A673 (cell line): ENCODE results near the gene EVX2. TPM values are rescaled to one million over a fixed set of nuclear protein-coding genes. Genes with fewer than 3 reads are reported as not detected.

Experiments used
- BruUV-seq: library from RNA; stranded (reverse); fragments of 400-500 nt; replicated peaks from 2 replicates; lab custom pipeline; 2021; lab: Mats Ljungman, UMichigan
- CTCF ChIA-PET: fragments of 300-600 bp; sonication (Branson Sonifier 250); formaldehyde crosslinking; loops from one replicate; lab custom pipeline; 2022; ENCODE audit warnings: antibody characterized with exemption; lab: Charles Lee
- POLR2A ChIA-PET: fragments of 300-600 bp; sonication (Branson Sonifier 250); formaldehyde crosslinking; loops from one replicate; lab custom pipeline; 2022; ENCODE audit warnings: antibody characterized with exemption; ENCODE audit not compliant: low non-redundant PET; lab: Charles Lee
- DNase-seq: peaks from one replicate; pipeline ENCODE4 v3.0.0-alpha.2; 2015; ENCODE audit warnings: low spot score
- H3K27ac ChIP-seq: fragments of 200-600 bp; sonication (generic); 2 replicates; pipeline ENCODE4 v1.5.1; 2016; ENCODE audit warnings: mixed run types, low read depth, mild to moderate bottlenecking, mixed read lengths, antibody characterized with exemption, low read length; ENCODE audit not compliant: poor library complexity, severe bottlenecking
- H3K27me3 ChIP-seq: fragments of 200-600 bp; sonication (generic); replicated peaks from 2 replicates; pipeline ENCODE4 v1.6.1; 2017; ENCODE audit warnings: mixed run types, low read depth, mild to moderate bottlenecking, mixed read lengths, antibody characterized with exemption, low read length; ENCODE audit not compliant: insufficient read depth, poor library complexity
- H3K36me3 ChIP-seq: fragments of 200-600 bp; sonication (generic); 2 replicates; pipeline ENCODE4 v1.6.1; 2016; ENCODE audit warnings: mixed run types, mild to moderate bottlenecking, mixed read lengths, antibody characterized with exemption, low read length; ENCODE audit not compliant: insufficient read depth, poor library complexity, severe bottlenecking
- H3K4me1 ChIP-seq: fragments of 200-600 bp; sonication (generic); 2 replicates; pipeline ENCODE4 v1.6.1; 2017; ENCODE audit warnings: mixed run types, mild to moderate bottlenecking, mixed read lengths, antibody characterized with exemption, low read length; ENCODE audit not compliant: insufficient read depth, poor library complexity, severe bottlenecking
- H3K4me3 ChIP-seq: fragments of 200-600 bp; sonication (generic); 2 replicates; pipeline ENCODE4 v1.5.1; 2016; ENCODE audit warnings: low read depth, mixed run types, mild to moderate bottlenecking, mixed read lengths, low read length; ENCODE audit not compliant: poor library complexity, severe bottlenecking
- H3K9me3 ChIP-seq: fragments of 200-600 bp; sonication (generic); 2 replicates; pipeline ENCODE4 v1.6.1; 2016; ENCODE audit warnings: mixed run types, low read depth, mild to moderate bottlenecking, mixed read lengths, antibody characterized with exemption, low read length; ENCODE audit not compliant: poor library complexity, severe bottlenecking
- EZH2 ChIP-seq: fragments of 200-600 bp; sonication (generic); IDR thresholded peaks from 2 replicates; pipeline ENCODE4 v1.6.1; 2017; ENCODE audit warnings: borderline replicate concordance, low read depth, mild to moderate bottlenecking, mixed read lengths, antibody characterized with exemption, low read length; ENCODE audit not compliant: poor library complexity, severe bottlenecking
- intact Hi-C: fragments of 100-400 bp; cut with micrococcal nuclease; formaldehyde crosslinking; loops from one replicate; pipeline ENCODE4 v1.10.0; 2022; ENCODE audit not compliant: unreplicated experiment
- total RNA-seq: library from RNA; stranded (reverse); gene quantifications from 2 replicates; pipeline ENCODE4 v1.2.3, GENCODE V29; 2021
- TF ChIP-seq, protein P1 (sequence below): fragments of 300-800, 200-600 bp; sonication (generic); conservative IDR thresholded peaks from 2 replicates; pipeline ENCODE4 v1.5.1; 2017; ENCODE audit warnings: low read depth, mild to moderate bottlenecking, antibody characterized with exemption, low read length, moderate library complexity, mixed read lengths

Gene EVX2
- total RNA-seq, 1 experiment from 2014 or later = 0.41 TPM

DNA sequence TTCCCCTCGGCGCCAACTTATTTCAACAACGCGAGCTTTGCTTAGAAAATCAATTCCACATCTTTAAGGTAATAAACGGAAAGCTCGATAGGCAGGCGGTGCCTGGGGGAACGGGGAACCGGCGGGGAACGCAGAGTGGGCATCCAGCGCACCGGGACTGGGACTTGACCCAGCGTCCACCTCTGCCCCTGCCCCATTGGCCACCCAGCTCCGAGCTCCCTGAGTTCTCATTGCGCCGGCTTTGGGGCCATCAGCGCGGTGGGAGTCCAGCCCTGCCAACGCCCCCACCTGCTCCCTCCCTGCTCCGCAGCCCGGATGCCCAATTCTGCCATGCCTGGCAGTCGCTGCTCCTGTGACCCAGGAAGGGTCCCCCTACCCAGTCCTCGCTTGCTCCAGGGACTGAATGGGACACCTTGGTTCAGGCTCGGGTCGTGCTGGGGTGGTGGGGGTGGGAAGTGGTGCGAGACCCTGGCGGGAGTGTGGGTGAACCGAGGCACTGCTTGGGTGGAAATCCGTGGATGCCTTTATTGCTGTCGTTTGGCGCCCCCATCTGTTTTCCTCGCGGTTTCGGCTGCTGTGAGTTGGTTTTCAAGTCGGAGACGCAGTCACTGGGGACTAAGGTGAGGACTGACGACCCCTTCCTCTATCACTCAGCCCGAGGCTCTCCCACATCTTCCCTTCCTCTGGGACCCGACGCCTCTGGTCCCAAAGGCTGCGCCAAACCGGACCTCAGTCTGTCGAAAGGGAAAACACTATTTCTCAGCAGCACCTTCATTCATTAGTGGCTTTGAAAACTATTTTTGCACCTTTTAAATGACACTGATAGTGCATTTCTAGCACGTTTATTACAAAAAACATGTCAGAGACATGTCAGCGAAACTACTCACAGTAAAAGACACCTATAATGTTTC lies 2.4 kb upstream of the EVX2 start:
- H3K27me3 ChIP-seq = peaks cover 49% of the 10 kb centered on the region
- TF ChIP-seq, protein P1, sequence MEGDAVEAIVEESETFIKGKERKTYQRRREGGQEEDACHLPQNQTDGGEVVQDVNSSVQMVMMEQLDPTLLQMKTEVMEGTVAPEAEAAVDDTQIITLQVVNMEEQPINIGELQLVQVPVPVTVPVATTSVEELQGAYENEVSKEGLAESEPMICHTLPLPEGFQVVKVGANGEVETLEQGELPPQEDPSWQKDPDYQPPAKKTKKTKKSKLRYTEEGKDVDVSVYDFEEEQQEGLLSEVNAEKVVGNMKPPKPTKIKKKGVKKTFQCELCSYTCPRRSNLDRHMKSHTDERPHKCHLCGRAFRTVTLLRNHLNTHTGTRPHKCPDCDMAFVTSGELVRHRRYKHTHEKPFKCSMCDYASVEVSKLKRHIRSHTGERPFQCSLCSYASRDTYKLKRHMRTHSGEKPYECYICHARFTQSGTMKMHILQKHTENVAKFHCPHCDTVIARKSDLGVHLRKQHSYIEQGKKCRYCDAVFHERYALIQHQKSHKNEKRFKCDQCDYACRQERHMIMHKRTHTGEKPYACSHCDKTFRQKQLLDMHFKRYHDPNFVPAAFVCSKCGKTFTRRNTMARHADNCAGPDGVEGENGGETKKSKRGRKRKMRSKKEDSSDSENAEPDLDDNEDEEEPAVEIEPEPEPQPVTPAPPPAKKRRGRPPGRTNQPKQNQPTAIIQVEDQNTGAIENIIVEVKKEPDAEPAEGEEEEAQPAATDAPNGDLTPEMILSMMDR = peak; percentile 89
- peak; percentile 15 for TF ChIP-seq EZH2
- peaks cover 20% of the 10 kb centered on the region for H3K4me1 ChIP-seq
- no TSS peak for BruUV-seq
- POLR2A ChIA-PET = no interaction called here
- intact Hi-C loops = loop anchor here (2.0 to 5.0 kb wide), 4 partner anchors 719 to 884 kb away; no protein-coding TSS in a partner anchor
- no peaks in the 10 kb centered on the region for H3K36me3 ChIP-seq
- CTCF ChIA-PET = interaction anchor here (1.0 to 1.9 kb wide), 4 partner anchors 11 to 835 kb away, joined by 4 to 9 read pairs (median 6); no protein-coding TSS in a partner anchor
- peak; percentile 73 for DNase-seq
- H3K9me3 ChIP-seq = no peaks in the 10 kb centered on the region
- peak overlapping the region; percentile 45 for H3K4me3 ChIP-seq
- H3K27ac ChIP-seq = no peak overlapping the region

DNA sequence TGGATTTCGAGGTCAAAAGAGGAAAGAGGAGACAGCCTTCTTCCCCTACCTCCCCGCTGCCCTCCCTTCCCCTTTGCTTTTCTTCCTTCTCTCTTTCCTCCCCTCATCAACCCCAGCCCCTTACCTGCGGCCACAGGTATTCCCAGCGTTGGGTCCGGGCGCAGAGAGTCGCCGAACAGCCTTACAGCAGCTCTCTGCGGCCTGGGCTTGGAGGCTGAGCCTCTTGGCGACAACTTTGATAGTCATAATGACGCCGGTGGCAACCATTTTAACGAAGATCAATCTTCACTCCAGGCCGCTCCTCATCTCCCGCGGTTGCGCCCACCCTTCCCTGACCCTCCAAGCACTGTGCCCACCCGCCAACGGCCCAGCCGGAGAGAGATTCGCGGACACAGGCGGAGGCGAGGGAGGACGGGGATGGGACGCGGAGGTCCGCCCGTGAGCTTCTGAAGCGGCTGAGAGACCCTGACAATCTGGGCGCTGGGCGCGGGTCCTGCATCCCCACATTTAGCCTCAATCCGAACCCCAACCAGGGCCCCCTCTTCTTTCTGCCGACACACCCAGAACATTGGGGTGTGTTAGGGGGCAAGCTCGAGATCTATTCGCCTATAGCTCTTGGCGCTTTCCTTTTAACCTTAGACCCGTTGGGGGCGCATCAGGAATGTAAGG lies 1.5 kb upstream of the EVX2 start:
- Histone ChIP-seq H3K27me3 (peaks cover 56% of the 10 kb centered on the region), H3K4me3 (peak overlapping the region; percentile 45), H3K9me3 (no peaks in the 10 kb centered on the region), H3K4me1 (peaks cover 27% of the 10 kb centered on the region), H3K36me3 (no peaks in the 10 kb centered on the region), H3K27ac (no peak overlapping the region)
- no peak for DNase-seq
- TF ChIP-seq, protein P1 = no peak
- no peak for TF ChIP-seq EZH2
- ChIA-PET CTCF (interaction anchor here (1.0 to 1.9 kb wide), 4 partner anchors 12 to 834 kb away, joined by 4 to 9 read pairs (median 6); no protein-coding TSS in a partner anchor), POLR2A (no interaction called here)
- intact Hi-C loops = loop anchor here (2.0 to 5.0 kb wide), 4 partner anchors 718 to 883 kb away; no protein-coding TSS in a partner anchor
- no TSS peak for BruUV-seq

DNA sequence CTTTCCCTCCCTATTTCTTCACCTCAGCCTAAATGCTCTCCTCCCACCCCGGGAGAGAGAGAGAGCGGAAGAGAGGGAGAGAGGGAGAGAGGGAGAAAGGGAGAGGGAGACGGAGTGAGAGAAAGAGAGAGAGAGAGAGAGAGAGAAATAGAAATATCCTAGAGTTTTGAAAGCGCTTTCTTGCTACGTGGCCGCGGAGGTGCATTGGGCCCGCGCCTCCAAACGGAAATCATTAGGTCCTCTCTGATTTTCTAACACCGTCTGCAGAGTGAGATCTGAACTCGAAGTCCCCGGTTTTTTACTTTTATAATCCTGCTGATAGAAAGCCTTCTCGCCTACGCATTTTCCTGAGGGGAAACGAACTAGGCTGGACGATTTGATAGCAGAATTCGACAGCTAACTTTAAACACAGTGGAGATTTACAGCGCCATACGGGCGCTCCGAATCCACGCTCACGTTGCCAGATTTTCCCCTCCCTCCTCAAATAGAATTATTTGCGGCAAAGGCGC lies 903 bp upstream of the EVX2 start:
- POLR2A ChIA-PET = no interaction called here
- Histone ChIP-seq H3K27me3 (peaks cover 57% of the 10 kb centered on the region), H3K27ac (no peak overlapping the region), H3K9me3 (no peaks in the 10 kb centered on the region), H3K4me1 (peaks cover 28% of the 10 kb centered on the region), H3K36me3 (no peaks in the 10 kb centered on the region), H3K4me3 (peak overlapping the region; percentile 45)
- no peak for TF ChIP-seq EZH2
- TF ChIP-seq, protein P1 = no peak
- DNase-seq = peak; percentile 58
- intact Hi-C loops = loop anchor here (2.0 to 5.0 kb wide), 6 partner anchors 82 to 972 kb away; partner anchors contain the start of gene LNPK
- BruUV-seq = no TSS peak
- CTCF ChIA-PET = interaction anchor here (1.0 to 1.9 kb wide), 3 partner anchors 13 to 717 kb away, joined by 4 to 9 read pairs (median 5); no protein-coding TSS in a partner anchor
